Measurements from ENCODE around the gene ADPRH.

DNA sequence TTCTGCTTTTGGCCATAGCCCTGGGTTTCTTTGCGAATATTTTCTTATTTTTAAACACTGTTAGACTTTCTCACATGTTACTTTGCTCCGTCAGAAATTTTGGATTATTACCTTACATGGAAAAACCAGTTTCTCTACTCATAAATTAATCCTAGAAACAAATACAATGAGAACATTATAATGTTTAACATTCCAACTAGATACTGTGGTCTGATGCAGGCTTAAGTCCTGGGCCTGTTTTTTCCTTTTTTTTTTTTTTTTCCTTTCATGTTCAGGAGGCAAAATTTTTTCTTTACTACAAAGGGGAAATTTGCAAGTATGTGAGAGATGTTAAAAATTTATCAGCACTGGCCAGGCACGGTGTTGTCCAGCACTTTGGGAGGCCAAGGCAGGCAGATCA lies 52.2 kb downstream of the ADPRH start:
- TF ChIP-seq, protein P1, sequence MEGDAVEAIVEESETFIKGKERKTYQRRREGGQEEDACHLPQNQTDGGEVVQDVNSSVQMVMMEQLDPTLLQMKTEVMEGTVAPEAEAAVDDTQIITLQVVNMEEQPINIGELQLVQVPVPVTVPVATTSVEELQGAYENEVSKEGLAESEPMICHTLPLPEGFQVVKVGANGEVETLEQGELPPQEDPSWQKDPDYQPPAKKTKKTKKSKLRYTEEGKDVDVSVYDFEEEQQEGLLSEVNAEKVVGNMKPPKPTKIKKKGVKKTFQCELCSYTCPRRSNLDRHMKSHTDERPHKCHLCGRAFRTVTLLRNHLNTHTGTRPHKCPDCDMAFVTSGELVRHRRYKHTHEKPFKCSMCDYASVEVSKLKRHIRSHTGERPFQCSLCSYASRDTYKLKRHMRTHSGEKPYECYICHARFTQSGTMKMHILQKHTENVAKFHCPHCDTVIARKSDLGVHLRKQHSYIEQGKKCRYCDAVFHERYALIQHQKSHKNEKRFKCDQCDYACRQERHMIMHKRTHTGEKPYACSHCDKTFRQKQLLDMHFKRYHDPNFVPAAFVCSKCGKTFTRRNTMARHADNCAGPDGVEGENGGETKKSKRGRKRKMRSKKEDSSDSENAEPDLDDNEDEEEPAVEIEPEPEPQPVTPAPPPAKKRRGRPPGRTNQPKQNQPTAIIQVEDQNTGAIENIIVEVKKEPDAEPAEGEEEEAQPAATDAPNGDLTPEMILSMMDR (IDR thresholded peaks at IDR 0.05): no peak
- no peak for TF ChIP-seq POLR2A (IDR thresholded peaks at IDR 0.05)
